CD4-positive, alpha-beta T cell treated with Interleukin-4 for 1 hour (primary cell): ENCODE results near the gene IRGC.
"Not testable (repeated sequence)": the region's sequence is repeated elsewhere in the genome, so short reads cannot be mapped to it uniquely, and the experiment has no call there.

Experiments used
- DNase-seq, 2 donors: peaks; one replicate each; pipeline ENCODE4 v3.0.0-alpha.2; 2020 to 2022

IRGC gene

GRCh38 chr19:43759515-43759914 lies 43.6 kb downstream of the IRGC start:
- no peak for DNase-seq

- DNase-seq, result no peak
Measured at GRCh38 chr19:43760941-43761340, 45.1 kb downstream of the IRGC start.

- DNase-seq, result no peak
Measured at GRCh38 chr19:43762814-43763213, 46.9 kb downstream of the IRGC start.

GRCh38 chr19:43763473-43763939 lies 47.6 kb downstream of the IRGC start:
- no peak for DNase-seq

- DNase-seq, result not testable (repeated sequence)
Measured at GRCh38 chr19:43764684-43765083, 48.8 kb downstream of the IRGC start.

GRCh38 chr19:43765109-43765876 lies 49.4 kb downstream of the IRGC start:
- peak; percentile 69 to 74 for DNase-seq

- DNase-seq, result no peak
Measured at GRCh38 chr19:43766755-43767043, 50.8 kb downstream of the IRGC start.

GRCh38 chr19:43767316-43767715 lies 51.4 kb downstream of the IRGC start:
- DNase-seq, result no peak

GRCh38 chr19:43767818-43768217 lies 51.9 kb downstream of the IRGC start:
- no peak for DNase-seq

- DNase-seq, result peak in 1 of 2 donors; percentile 44
Measured at GRCh38 chr19:43768273-43769050, 52.6 kb downstream of the IRGC start.

- DNase-seq, result no peak
Measured at GRCh38 chr19:43769256-43769655, 53.4 kb downstream of the IRGC start.
